Erythroblast (primary cell): ENCODE results near the gene ALMS1.

Source experiments
- GATA1 ChIP-seq: IDR thresholded peaks from 2 replicates; pipeline ENCODE4 v1.6.1; 2011; ENCODE audit warnings: low read depth, mild to moderate bottlenecking, control low read depth, low read length, moderate library complexity
- POLR2A ChIP-seq: IDR thresholded peaks from 2 replicates; pipeline ENCODE4 v1.6.1; 2011; ENCODE audit warnings: mild to moderate bottlenecking, low read length

DNA sequence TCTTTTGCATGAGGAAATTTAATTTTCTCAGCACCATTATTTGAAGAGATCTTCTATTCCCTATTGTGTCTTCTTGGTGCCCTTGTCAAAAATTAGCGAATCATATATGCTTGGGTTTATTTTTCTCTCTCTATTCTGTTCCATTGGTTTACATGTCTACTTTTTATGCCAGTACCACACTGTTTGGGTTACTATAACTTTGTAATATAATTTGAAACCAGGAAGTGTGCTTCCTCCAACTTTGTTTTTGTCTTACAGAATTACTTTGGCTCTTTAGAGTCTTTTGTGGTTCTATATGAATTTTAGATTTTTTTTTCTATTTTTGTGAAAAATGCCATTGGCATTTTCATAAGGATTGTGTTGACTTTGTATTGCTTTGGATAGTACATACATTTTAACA, 17.6 kb downstream of the ALMS1 start:
- TF ChIP-seq POLR2A = no peak
- no peak for TF ChIP-seq GATA1
